Osteoblast (primary cell): Measurements from ENCODE around the gene GRM4. TPM values are rescaled to one million over a fixed set of nuclear protein-coding genes. Genes with fewer than 3 reads are reported as not detected.
"Not testable (repeated sequence)": the region's sequence is repeated elsewhere in the genome, so short reads cannot be mapped to it uniquely, and the experiment has no call there.

ENCODE experiments used
- DNase-seq: peaks from one replicate; pipeline ENCODE4 v3.0.0; 2011; ENCODE audit warnings: low spot score, mixed read lengths; ENCODE audit not compliant: insufficient read length; ENCODE audit errors: missing footprints
- H2AFZ ChIP-seq: 2 replicates; pipeline ENCODE4 v1.6.0; 2011; ENCODE audit warnings: mild to moderate bottlenecking, low read length
- H3K27ac ChIP-seq: 2 replicates; pipeline ENCODE4 v1.5.1; 2011; ENCODE audit warnings: mild to moderate bottlenecking, low read depth, low read length, moderate library complexity
- H3K27me3 ChIP-seq: 2 replicates; pipeline ENCODE4 v1.6.0; 2012; ENCODE audit warnings: mild to moderate bottlenecking, control low read depth, inconsistent platforms, low read length, moderate library complexity; ENCODE audit not compliant: insufficient read depth
- H3K36me3 ChIP-seq: 2 replicates; pipeline ENCODE4 v1.5.1; 2011; ENCODE audit warnings: mild to moderate bottlenecking, low read length, control low read depth, moderate library complexity; ENCODE audit not compliant: insufficient read depth
- H3K4me1 ChIP-seq: 2 replicates; pipeline ENCODE4 v1.5.1; 2011; ENCODE audit warnings: mild to moderate bottlenecking, low read length, control low read depth, moderate library complexity; ENCODE audit not compliant: insufficient read depth
- H3K4me2 ChIP-seq: 2 replicates; pipeline ENCODE4 v1.6.0; 2011; ENCODE audit warnings: mild to moderate bottlenecking, low read length; ENCODE audit not compliant: insufficient read depth
- H3K4me3 ChIP-seq: fragments of 200-600 bp; sonication (generic); 3 replicates; pipeline ENCODE4 v1.5.1; 2012; ENCODE audit warnings: mild to moderate bottlenecking, low read length, inconsistent platforms; ENCODE audit not compliant: insufficient read depth
- H3K79me2 ChIP-seq: 2 replicates; pipeline ENCODE4 v1.6.0; 2012; ENCODE audit warnings: mild to moderate bottlenecking, low read length, control low read depth, inconsistent platforms; ENCODE audit not compliant: insufficient read depth
- H3K9me3 ChIP-seq: 2 replicates; pipeline ENCODE4 v1.5.1; 2011; ENCODE audit warnings: low read depth, low read length, control low read depth
- H4K20me1 ChIP-seq: 2 replicates; pipeline ENCODE4 v1.6.0; 2012; ENCODE audit warnings: mild to moderate bottlenecking, low read length, control low read depth; ENCODE audit not compliant: insufficient read depth
- total RNA-seq: library from RNA; depleted of rRNA; stranded (reverse); fragments of >200 nt; gene quantifications from 2 replicates; pipeline ENCODE4 v1.2.3, GENCODE V29; 2012
- TF ChIP-seq, protein P1 (sequence below): IDR thresholded peaks from 2 replicates; pipeline ENCODE4 v1.5.1; 2011; ENCODE audit warnings: mild to moderate bottlenecking, low read depth, low read length, moderate library complexity; ENCODE audit errors: extremely low read depth

Gene GRM4
- 0.36 TPM in 1 of 2 replicates, not detected in the other for total RNA-seq

- H3K27ac ChIP-seq, result no peak within 1 kb of the TSS
- H3K4me3 ChIP-seq, result peak within 1 kb of the TSS; percentile 51
- no peaks in the 10 kb centered on the region for H3K9me3 ChIP-seq
- DNase-seq, result peak; percentile 80
- H3K36me3 ChIP-seq, result no peaks in the 10 kb centered on the region
- H3K4me2 ChIP-seq, result peak within 1 kb of the TSS; percentile 63
- no peaks in the 10 kb centered on the region for H3K4me1 ChIP-seq
- TF ChIP-seq, protein P1, sequence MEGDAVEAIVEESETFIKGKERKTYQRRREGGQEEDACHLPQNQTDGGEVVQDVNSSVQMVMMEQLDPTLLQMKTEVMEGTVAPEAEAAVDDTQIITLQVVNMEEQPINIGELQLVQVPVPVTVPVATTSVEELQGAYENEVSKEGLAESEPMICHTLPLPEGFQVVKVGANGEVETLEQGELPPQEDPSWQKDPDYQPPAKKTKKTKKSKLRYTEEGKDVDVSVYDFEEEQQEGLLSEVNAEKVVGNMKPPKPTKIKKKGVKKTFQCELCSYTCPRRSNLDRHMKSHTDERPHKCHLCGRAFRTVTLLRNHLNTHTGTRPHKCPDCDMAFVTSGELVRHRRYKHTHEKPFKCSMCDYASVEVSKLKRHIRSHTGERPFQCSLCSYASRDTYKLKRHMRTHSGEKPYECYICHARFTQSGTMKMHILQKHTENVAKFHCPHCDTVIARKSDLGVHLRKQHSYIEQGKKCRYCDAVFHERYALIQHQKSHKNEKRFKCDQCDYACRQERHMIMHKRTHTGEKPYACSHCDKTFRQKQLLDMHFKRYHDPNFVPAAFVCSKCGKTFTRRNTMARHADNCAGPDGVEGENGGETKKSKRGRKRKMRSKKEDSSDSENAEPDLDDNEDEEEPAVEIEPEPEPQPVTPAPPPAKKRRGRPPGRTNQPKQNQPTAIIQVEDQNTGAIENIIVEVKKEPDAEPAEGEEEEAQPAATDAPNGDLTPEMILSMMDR, result no peak
- H3K27me3 ChIP-seq, result peaks cover 65% of the 10 kb centered on the region
- H2AFZ ChIP-seq, result peak within 1 kb of the TSS; percentile 47
- H4K20me1 ChIP-seq, result no peaks in the 10 kb centered on the region
- H3K79me2 ChIP-seq, result no peaks in the 10 kb centered on the region
Measured at GRCh38 chr6:34146021-34146782, at the start of gene GRM4. TSS of gene GRM4 (minus strand) at chr6:34146087. CDS start at chr6:34133496, 12,591 bp downstream.

GRCh38 chr6:34194772-34195171 is 48.9 kb upstream of the GRM4 start:
- H2AFZ ChIP-seq, result no peak overlapping the region
- no peaks in the 10 kb centered on the region for H3K79me2 ChIP-seq
- no peak for DNase-seq
- H3K4me1 ChIP-seq, result no peaks in the 10 kb centered on the region
- H3K4me3 ChIP-seq, result no peak overlapping the region
- H3K9me3 ChIP-seq, result no peaks in the 10 kb centered on the region
- no peaks in the 10 kb centered on the region for H3K36me3 ChIP-seq
- H3K27ac ChIP-seq, result no peak overlapping the region
- TF ChIP-seq, protein P1, result peak; percentile 8
- H4K20me1 ChIP-seq, result no peaks in the 10 kb centered on the region
- no peaks in the 10 kb centered on the region for H3K27me3 ChIP-seq
- no peak overlapping the region for H3K4me2 ChIP-seq

GRCh38 chr6:34190504-34191122 is 44.7 kb upstream of the GRM4 start:
- Histone ChIP-seq H3K4me1 (no peaks in the 10 kb centered on the region), H4K20me1 (no peaks in the 10 kb centered on the region), H3K4me3 (no peak overlapping the region), H3K4me2 (no peak overlapping the region), H3K27me3 (no peaks in the 10 kb centered on the region), H3K9me3 (no peaks in the 10 kb centered on the region), H3K36me3 (no peaks in the 10 kb centered on the region), H2AFZ (no peak overlapping the region), H3K79me2 (no peaks in the 10 kb centered on the region), H3K27ac (no peak overlapping the region)
- TF ChIP-seq, protein P1, result no peak
- DNase-seq, result no peak

- no peak for DNase-seq
- Histone ChIP-seq H4K20me1 (no peaks in the 10 kb centered on the region), H2AFZ (no peak overlapping the region), H3K4me1 (no peaks in the 10 kb centered on the region), H3K27ac (no peak overlapping the region), H3K36me3 (no peaks in the 10 kb centered on the region), H3K4me3 (no peak overlapping the region), H3K9me3 (no peaks in the 10 kb centered on the region), H3K79me2 (no peaks in the 10 kb centered on the region), H3K27me3 (no peaks in the 10 kb centered on the region), H3K4me2 (no peak overlapping the region)
- TF ChIP-seq, protein P1, result no peak
Measured at GRCh38 chr6:34189806-34190503, 44.1 kb upstream of the GRM4 start.

- H2AFZ ChIP-seq, H3K9me3 ChIP-seq, H3K36me3 ChIP-seq, DNase-seq, H3K27me3 ChIP-seq, H3K4me3 ChIP-seq, H3K27ac ChIP-seq, H3K4me1 ChIP-seq, H4K20me1 ChIP-seq, H3K79me2 ChIP-seq, H3K4me2 ChIP-seq: not testable (repeated sequence)
Measured at GRCh38 chr6:34184726-34185125, 38.8 kb upstream of the GRM4 start.
